CD4-positive, alpha-beta T cell treated with Interleukin-15 for 1 hour (primary cell): ENCODE results near the gene ZFPL1.

Experiments
- DNase-seq: peaks from one replicate; pipeline ENCODE4 v3.0.0-alpha.2; 2020

ZFPL1 gene

GRCh38 chr11:65095974-65096806 is 12.2 kb downstream of the ZFPL1 start, which contains the start of gene VPS51:
Gene VPS51, plus strand, starts transcription at chr11:65096214. Its CDS starts 37 bp downstream, at chr11:65096251.
- DNase-seq = peak; percentile 87

- no peak for DNase-seq
Observed at GRCh38 chr11:65096926-65097325, 12.9 kb downstream of the ZFPL1 start.

DNA sequence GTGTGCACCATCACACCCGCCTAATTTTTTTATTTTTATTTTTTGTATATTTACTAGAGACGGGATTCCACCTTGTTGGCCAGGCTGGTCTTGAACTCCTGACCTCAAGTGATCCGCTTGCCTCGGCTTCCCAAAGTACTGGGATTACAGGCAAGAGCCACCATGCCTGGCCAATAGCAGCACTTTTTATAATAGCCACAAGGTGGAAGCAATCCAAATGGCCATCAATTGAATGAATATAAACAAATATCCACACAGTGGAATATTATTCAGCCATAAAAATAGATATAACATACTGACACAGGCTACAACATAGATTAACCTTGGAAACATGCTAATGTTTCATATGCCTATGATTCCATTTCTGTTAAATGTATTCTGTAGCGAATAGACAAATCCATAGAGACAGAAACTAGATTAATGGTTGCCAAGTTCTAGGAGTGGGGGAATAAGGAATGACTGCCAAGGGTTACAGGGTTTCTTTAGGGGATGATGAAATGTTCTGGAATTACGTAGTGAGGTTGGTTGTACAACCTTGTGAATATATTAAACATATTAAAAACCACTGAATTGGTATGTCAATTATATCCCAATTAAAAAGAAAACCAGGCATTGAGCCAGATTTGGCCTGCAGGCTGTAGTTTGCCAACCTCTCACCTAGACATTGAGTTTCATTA is 16.8 kb downstream of the ZFPL1 start:
- no peak for DNase-seq

DNA sequence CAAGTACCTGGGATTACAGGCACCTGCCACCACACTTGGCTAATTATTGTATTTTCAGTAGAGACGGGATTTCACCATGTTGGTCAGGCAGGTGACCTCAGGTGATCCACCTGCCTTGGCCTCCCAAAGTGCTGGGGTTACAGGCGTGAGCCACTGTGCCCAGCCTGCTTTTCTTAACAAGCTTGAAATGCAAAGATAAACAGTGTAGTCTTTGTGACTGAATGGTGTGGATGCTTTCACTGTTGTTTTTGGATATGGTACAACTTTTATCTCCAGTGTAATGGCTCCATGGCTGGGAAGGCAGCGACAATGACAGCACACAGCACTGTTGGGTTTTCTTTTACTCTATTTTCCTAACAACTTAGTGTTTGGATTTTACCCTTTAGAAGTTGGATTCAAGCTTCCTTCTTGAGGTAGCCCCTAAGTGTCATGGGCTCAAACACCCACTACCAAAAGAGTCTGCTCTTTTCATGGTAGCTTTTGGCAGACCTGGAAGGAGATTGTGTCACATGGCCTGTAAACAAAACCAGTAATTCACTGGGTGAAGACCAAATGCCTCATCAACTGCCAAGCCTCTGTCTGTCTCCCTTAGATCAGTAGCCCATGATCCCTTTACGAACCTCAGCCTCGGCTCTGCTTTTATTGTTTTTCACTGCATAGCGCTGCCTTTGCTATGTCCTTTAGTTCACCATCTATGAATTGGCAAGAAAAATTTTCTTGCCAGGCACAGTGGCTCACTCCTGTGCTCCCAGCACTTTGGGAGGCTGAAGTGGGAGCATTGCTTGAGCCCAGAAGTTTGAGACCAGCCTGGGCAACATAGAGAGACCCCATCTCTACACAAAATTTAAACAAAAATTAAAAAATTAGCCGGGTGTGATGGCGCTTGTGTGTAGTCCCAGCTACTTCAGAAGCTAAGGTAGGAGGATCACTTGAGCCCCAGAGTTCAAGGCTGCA is 18.4 kb downstream of the ZFPL1 start:
- DNase-seq = no peak

DNA sequence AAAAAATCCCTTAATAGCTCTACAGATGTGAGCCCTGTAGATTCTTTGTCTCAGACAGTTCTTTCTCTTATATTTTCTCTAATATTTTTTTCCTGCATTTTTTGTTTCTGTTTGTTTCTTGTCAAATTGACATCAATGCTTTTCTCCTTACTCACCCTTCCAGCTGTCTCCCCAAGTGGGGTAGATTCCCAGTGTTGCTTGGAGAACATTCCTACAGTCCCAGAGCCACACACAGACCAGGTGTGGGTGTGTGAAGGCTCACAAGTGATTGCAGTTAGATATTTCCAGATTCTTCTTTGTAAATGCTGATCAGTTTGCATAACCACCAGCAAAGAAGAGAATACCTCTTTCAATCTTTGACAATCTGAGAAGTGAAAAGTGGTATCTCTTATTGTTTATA is 19.5 kb downstream of the ZFPL1 start:
- DNase-seq = no peak

GRCh38 chr11:65104628-65105027 is 20.6 kb downstream of the ZFPL1 start:
- no peak for DNase-seq

DNA sequence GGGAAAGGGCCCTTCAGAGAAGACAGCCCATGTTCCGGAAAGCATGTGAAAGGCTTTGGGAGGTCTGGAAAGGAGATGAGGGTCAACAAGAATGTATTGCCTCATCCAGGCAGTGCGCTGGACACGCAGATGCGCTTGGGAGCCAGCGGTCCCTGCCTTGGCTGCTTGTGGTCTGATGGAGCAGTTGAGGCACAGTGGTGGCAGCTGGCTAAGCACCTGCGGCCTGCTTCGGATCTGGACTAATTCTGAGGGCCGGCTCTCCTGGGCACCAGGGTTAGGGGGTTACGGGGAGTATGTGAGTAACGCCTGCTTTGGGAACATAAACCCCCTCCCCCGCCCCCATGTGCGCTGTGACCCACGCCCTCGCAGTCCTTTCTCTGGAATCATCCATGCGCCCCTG is 23.1 kb downstream of the ZFPL1 start:
- no peak for DNase-seq

GRCh38 chr11:65107751-65108468 is 23.9 kb downstream of the ZFPL1 start:
- no peak for DNase-seq

DNA sequence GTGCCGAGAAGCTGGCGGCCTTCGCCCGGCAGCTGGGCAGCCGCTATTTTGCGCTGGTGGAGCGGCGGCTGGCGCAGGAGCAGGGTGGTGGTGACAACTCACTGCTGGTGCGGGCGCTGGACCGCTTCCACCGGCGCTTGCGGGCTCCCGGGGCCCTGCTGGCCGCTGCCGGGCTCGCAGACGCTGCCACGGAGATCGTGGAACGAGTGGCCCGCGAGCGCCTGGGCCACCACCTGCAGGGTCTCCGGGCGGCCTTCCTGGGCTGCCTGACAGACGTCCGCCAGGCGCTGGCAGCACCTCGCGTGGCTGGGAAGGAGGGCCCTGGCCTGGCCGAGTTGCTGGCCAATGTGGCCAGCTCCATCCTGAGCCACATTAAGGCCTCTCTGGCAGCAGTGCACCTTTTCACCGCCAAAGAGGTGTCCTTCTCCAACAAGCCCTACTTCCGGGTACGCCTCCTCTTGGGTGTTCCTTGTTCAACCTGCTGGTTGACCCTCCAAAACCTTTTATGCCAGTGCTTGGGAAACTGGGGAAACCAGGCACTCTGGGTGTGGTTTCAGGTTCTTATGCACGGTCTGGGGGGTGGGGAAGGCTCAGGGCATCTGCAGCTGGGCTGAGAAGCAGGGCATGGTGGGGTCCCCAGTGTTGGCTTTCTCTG is 24.6 kb downstream of the ZFPL1 start:
- DNase-seq = no peak

DNA sequence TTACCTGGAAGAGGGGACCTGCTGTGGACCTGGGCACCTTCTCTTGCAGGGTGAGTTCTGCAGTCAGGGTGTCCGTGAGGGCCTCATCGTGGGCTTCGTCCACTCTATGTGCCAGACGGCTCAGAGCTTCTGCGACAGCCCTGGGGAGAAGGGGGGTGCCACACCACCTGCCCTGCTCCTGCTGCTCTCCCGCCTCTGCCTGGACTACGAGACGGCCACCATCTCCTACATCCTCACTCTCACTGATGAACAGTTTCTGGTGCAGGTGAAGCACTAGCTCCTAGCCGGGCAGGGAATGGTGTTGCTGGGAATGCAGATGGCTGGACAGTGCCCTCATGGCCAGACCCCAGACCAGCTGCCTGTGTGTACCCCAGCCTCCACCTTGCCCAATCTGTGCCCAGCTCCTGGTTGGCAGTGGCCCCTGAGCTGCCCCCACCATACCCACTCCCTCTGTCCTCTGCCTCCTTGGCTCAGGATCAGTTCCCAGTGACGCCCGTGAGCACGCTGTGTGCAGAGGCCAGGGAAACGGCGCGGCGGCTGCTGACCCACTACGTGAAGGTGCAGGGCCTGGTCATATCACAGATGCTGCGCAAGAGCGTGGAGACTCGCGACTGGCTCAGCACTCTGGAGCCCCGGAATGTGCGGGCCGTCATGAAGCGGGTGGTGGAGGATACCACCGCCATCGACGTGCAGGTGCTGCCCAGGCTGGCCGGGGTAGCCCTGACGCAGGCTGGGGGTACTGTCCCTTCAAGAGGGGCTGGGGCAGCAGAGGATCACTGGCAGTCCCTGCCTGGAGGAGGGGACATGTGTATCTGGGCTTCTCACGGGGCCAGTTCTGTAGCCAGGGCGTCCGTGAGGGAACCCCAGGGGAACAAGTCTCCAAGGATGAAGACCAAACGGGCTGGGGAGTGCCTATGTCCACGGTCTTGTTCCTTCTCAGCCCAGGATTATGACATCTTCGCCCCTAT is 25.5 kb downstream of the ZFPL1 start:
- DNase-seq = no peak

DNA sequence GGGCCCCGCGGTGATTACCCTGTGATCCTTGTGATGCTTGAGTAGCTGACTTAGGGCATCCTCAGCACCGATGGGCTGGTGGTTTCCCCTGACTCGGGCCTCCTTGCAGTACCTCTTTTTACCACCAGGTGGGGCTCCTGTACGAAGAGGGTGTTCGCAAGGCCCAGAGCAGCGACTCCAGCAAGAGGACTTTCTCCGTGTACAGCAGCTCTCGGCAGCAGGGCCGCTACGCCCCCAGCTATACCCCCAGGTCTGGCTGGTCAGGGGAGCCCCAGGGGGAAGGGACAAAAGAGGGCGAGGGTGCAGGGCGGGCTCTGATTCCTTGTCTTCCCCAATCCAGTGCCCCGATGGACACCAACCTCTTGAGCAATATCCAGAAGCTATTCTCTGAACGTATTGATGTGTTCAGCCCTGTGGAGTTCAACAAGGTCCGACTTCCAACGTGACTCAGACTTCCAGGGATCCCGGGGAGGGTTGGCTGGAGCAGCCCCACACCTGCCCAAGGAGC is 26.4 kb downstream of the ZFPL1 start:
- DNase-seq = peak; percentile 90

DNA sequence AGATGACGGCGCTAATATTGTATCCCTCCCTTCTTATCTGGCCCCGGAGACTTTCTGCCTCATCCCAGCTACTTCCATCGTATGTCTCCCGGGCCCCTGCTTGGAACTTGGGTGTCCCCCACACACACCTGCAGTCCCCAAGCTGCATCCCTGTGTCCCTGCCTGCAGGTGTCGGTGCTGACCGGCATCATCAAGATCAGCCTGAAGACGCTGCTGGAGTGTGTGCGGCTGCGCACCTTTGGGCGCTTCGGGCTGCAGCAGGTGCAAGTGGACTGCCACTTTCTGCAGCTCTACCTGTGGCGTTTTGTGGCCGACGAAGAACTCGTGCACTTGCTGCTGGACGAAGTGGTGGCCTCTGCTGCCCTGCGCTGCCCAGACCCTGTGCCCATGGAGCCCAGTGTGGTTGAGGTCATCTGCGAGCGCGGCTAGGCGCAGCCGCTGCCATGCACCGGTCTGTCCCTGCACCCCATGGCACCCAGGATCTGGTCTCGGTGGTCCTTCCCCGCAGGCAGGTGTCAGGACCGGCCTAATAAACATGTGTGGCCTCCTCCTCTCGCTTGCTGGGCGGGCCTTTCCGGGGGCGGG is 27.2 kb downstream of the ZFPL1 start:
- no peak for DNase-seq

DNA sequence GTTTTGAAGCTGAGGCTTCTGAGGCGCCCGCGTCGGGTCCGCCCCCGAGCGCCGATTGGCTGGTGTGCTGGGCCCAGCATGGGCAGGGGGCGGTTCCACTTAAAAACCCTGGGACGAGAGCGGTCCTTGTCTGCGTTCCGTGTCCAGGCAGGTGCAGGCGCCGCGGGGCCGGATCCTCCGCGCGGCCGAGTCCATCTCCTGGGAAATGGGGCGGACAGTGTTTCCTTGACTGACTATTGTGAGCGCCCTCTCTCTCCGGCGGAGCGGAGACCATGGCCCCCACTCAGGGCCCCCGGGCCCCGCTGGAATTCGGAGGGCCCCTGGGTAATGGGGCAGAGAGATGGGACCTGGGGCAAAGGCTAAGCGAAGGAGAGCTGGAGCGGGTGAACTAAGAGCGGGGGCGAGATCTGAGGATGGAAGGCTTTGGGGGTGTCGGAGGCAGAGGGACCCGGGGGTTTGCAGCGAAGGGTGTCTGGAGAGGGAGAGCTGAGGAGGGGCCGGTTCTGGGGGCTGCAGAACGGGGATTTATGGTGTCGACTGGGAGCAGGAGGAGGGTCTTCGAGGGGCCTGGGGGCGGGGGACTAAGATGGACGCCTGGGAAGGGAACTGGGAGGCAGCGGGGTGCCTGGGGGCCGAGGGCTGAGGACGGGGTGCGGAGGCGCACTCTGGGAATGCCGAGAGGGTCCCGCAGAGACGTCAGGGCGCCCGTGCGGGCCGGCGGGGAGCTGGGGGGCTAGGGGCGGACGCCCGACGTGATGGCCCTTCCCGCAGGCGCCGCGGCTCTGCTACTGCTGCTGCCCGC is 27.9 kb downstream of the ZFPL1 start, which contains the start of gene TM7SF2:
TSS of gene TM7SF2 (plus strand) at position 129 of the 802 bp plus-strand sequence. CDS start at position 273, 144 bp downstream.
- peak; percentile 95 for DNase-seq

DNA sequence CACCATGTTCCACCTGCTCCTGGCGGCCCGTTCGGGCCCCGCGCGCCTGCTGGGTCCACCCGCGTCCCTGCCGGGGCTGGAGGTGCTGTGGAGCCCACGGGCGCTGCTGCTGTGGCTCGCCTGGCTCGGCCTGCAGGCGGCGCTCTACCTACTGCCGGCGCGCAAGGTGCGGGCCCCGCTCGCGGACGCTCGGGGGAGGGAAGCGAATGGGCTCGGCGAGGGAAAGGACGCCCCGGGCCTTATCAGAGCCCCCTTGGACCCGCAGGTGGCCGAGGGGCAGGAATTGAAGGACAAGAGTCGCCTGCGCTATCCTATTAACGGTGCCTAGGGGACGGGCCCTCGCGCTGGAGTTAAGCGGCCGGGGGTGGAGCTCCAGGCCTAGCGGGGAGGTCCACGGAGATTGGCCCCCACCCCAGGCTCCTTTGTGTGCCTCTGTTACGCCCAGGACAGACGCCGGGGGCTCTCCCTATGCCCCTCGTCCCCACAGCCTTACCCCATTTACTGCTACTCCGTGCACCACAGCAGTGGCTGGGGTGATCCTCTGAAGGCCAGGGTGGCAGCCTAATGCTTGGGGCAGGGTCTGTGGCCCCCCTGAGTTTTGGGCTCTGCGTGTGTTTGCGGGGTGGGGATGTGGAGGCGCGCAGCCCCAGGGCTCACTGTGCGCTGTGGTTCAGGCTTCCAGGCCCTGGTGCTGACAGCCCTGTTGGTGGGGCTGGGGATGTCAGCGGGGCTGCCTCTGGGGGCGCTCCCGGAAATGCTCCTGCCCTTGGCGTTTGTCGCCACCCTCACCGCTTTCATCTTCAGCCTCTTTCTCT is 28.7 kb downstream of the ZFPL1 start:
- peak; percentile 78 for DNase-seq

DNA sequence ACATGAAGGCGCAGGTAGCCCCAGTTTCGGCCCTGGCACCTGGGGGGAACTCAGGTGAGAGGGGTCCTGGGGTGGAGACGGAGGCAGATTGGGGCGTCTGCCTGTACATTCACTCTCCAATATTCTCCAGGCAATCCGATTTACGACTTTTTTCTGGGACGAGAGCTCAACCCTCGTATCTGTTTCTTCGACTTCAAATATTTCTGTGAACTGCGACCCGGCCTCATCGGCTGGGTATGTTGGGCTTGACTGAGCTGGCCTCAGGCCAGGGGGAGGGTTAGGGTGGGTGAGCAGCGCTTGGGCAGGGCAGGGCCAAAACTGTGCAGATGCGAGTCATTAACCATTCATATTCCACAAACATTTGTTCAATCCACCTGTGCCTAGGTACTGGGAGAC is 29.3 kb downstream of the ZFPL1 start:
- no peak for DNase-seq

- DNase-seq = no peak
Observed at GRCh38 chr11:65113839-65114238, 29.8 kb downstream of the ZFPL1 start.

- no peak for DNase-seq
Observed at GRCh38 chr11:65114538-65115171, 30.6 kb downstream of the ZFPL1 start.
